Measurements from ENCODE around the gene LRPAP1.

Gene LRPAP1

GRCh38 chr4:3498901-3499510, 33.2 kb downstream of the LRPAP1 start:
- DNase-seq: no peak

- DNase-seq: no peak
These were observed 33.8 kb downstream of the LRPAP1 start for GRCh38 chr4:3498407-3498806.

DNA sequence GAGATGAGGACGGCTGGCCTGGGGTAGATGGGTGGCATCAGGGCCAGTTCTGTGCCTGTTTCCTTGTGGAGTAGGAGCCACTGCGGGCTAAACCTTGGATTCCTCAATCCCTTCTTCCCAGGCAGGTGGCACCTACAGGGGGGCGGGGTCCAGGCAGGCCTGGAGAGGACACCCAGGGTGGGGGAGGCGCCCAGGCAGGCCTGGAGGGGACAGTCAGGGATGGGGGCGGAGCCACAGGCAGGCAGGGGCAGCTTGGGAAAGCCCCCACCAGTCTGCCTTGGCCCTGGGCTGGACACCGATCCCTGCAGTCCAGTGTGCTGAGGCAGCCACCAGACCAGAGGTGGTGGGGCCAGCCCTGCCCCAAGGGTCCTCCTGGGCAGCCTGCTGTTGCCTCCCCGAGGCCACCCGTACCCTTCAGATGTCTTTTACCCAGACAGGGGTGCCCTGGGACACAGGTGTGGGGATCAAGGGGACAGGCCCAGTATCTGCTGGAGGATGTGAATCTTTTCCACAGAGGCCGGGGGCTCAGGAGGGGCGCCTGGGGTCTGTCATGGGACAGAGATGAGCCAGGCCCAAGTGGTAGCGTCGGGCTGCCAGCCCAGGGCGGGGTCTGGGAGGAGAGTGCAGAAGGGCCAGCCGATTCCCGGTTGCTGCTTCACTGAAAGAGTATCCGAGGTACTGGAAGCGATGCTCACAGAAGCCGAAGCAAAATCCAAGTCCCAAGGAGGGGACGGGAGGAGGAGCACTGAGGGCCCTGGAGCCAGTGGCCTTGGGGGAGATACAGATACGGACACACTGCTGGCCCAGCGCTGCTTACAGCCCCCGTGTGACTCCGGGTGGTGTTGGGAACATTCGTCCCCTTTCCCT, 34.5 kb downstream of the LRPAP1 start:
- DNase-seq: no peak

DNA sequence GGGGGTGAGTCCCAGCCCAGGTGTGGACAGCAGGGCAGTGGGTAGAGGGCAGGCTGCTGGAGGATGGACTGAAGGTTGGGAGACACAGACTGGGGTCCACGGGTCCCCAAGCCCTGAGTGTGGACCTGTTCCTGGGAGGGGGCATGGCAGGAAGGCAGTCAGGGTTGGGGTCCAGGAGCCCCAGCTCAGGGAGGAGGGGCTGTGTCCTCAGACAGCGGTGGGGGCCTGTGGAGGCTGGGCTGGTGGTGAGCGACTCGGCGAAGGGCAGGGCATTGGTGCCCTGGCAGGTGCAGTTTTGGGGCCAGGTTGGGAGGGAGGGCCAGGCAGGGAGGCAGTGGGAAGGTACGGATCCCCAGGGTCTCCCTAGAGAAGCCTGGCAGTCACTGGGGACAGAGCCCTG, 35.1 kb downstream of the LRPAP1 start:
- no peak for DNase-seq

DNA sequence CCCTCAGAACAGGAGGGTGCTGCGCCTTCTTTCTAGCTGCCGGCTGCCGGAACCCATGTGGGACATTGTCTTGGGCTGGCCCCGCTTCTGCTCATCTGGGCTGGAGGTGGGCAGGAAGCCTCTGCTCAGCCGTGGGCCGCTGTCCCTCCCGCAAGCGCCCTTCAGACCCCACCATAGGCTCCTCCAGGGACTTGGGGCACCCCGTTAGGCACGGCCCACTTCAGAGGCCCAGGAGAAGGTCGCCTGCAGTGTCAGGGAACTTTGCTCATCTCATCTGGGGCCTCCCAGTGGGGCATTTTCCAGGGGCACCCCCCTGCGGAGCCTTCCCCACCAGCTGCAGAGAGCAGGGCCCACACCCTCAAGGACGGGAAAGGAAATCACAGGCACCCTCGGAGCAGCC, 36.2 kb downstream of the LRPAP1 start:
- DNase-seq: no peak

GRCh38 chr4:3495204-3495975, 36.8 kb downstream of the LRPAP1 start:
- DNase-seq: no peak

GRCh38 chr4:3494462-3494871, 37.8 kb downstream of the LRPAP1 start:
- no peak for DNase-seq

GRCh38 chr4:3493720-3494461, 38.3 kb downstream of the LRPAP1 start:
- DNase-seq: no peak

DNA sequence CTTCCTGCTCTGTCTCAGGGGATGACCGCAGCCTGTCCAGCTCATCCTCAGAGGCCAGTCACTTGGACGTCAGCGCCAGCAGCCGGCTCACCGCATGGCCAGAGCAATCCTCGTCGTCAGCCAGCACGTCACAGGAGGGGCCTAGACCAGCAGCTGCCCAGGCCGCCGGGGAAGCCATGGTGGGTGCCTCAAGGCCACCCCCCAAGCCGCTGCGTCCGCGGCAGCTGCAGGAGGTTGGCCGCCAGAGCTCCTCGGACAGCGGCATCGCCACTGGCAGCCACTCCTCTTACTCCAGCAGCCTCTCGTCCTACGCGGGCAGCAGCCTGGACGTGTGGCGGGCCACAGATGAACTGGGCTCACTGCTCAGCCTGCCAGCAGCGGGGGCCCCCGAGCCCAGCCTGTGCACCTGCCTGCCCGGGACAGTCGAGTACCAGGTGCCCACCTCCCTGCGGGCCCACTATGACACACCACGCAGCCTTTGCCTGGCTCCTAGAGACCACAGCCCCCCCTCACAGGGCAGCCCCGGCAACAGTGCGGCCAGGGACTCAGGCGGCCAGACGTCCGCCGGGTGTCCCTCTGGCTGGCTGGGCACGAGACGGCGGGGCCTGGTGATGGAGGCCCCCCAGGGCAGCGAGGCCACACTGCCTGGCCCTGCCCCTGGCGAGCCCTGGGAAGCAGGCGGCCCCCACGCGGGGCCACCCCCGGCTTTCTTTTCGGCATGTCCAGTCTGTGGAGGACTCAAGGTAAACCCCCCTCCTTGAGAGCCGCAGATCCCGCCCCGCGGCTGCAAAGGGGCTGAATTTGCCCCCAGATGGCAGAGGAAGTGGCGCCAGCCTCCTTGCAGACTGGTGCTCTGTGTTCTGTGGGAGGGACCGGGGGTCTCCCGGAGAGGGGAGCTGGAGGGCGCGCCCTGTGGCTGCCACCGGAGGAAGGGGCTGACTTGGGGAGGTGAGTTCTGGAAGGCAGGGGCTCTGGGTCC, 39.2 kb downstream of the LRPAP1 start:
- no peak for DNase-seq

GRCh38 chr4:3491681-3492405, 40.4 kb downstream of the LRPAP1 start:
- DNase-seq: peak; percentile 56

GRCh38 chr4:3489451-3489962, 42.7 kb downstream of the LRPAP1 start:
- DNase-seq: no peak

DNA sequence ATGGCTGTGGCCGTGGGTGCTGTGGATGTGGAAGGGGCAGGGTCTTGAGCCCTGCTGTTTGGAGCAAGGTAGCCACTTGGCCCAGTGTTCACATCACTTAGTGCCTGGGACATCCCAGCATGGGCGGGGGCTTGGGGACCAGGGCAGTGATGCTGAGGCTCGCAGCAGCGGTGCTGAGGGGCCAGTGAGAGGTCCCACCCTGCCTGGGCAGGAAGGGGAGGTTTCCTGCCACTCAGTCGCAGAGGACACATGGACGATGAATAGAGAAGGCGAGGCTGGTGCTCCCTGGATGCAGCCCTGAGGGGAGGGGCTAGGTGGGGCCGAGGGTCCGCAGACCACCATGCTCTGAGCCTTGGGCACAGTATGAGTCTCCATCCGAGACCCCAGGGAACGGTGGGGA, 43.4 kb downstream of the LRPAP1 start:
- DNase-seq: no peak

GRCh38 chr4:3487861-3488260, 44.4 kb downstream of the LRPAP1 start:
- no peak for DNase-seq

- DNase-seq: no peak
These were observed 45.4 kb downstream of the LRPAP1 start for GRCh38 chr4:3486541-3487540.

DNA sequence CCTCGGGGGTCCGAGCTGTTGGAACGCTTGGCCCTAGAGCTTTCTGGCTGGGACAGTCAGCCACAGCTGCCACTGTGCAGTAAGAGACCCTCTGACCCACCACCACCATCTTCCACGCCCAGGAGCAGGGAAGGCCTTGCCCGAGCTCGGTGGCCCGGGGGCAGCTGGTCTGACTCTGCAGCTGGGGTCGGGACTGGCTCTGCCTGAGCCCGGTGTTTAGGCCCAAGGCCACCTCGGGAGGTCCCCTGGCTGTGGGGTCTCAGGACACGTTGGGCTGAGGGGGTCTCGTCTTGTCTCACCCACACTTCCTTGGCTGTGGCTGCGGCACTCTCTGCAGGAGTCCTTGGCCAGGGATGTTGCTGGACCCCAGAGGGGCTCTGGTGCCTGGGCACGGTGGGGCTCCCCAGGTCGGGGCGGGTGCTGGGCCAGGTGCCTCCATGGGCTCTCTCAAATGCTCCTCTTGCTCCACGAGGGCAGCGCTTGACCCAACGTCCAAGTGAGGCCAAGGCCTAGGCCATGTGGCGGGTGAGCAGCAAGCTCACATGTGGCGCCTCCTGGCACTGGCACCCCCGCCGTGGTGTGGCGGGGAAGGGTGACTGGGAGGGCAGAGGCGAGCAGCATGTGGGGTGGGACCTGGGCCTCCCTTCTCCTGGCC, 46.2 kb downstream of the LRPAP1 start:
- DNase-seq: no peak

GRCh38 chr4:3485011-3485791, 47.0 kb downstream of the LRPAP1 start:
- DNase-seq: no peak

- DNase-seq: no peak
These were observed 47.9 kb downstream of the LRPAP1 start for GRCh38 chr4:3484057-3484973.
